ENCODE results near the gene ALPK3.

GRCh38 chr15:84855765-84856164 lies 38.6 kb downstream of the ALPK3 start:
- no peak for TF ChIP-seq CTCF (optimal IDR thresholded peaks at IDR 0.05 in 1 of 3, IDR thresholded peaks at IDR 0.05 in 1 of 3, conservative IDR thresholded peaks at IDR 0.05 in 1 of 3; ENCODE audit: extremely low read depth in 1 of 3, insufficient read depth in 2 of 3, low read length in 3 of 3)
- no peak for TF ChIP-seq EZH2 (IDR thresholded peaks at IDR 0.05; ENCODE audit: low read length)
